ENCODE results near the gene COX8A. TPM values are rescaled to one million over a fixed set of nuclear protein-coding genes. Genes with fewer than 3 reads are reported as not detected.

COX8A gene
- total RNA-seq, 2 donors from 2014 or later: 258 to 298 TPM

DNA sequence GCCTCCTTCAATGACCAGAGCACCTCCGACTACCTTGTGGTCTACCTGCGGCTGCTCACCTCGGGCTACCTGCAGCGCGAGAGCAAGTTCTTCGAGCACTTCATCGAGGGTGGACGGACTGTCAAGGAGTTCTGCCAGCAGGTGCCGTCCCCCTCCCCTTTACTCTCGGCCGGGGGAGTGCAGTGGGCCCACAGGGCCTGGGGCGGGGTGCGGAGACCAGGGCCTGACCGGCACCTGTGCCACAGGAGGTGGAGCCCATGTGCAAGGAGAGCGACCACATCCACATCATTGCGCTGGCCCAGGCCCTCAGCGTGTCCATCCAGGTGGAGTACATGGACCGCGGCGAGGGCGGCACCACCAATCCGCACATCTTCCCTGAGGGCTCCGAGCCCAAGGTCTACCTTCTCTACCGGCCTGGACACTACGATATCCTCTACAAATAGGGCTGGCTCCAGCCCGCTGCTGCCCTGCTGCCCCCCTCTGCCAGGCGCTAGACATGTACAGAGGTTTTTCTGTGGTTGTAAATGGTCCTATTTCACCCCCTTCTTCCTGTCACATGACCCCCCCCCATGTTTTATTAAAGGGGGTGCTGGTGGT lies 22.8 kb downstream of the COX8A start:
- WGBS, 2 experiments (ENCODE audit: insufficient coverage in 1 of 2, insufficient read length in 1 of 2): 93 to 97% methylated on average over 25 to 27 of the region's 27 CpGs
- Mint-ChIP-seq H3K27ac (no peak overlapping the region), H3K36me3 (ENCODE audit: low read depth) (peaks cover 42% of the 10 kb centered on the region), H3K27me3 (ENCODE audit: insufficient read depth) (peaks cover 16% of the 10 kb centered on the region), H3K4me3 (no peak overlapping the region), H3K4me1 (peaks cover 4% of the 10 kb centered on the region), H3K9me3 (no peaks in the 10 kb centered on the region)
- H3K9ac ChIP-seq (ENCODE audit: extremely low read depth, low read length, poor library complexity, severe bottlenecking): no peak overlapping the region
- TF ChIP-seq, protein P1, sequence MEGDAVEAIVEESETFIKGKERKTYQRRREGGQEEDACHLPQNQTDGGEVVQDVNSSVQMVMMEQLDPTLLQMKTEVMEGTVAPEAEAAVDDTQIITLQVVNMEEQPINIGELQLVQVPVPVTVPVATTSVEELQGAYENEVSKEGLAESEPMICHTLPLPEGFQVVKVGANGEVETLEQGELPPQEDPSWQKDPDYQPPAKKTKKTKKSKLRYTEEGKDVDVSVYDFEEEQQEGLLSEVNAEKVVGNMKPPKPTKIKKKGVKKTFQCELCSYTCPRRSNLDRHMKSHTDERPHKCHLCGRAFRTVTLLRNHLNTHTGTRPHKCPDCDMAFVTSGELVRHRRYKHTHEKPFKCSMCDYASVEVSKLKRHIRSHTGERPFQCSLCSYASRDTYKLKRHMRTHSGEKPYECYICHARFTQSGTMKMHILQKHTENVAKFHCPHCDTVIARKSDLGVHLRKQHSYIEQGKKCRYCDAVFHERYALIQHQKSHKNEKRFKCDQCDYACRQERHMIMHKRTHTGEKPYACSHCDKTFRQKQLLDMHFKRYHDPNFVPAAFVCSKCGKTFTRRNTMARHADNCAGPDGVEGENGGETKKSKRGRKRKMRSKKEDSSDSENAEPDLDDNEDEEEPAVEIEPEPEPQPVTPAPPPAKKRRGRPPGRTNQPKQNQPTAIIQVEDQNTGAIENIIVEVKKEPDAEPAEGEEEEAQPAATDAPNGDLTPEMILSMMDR (conservative IDR thresholded peaks at IDR 0.05): no peak
- no peak overlapping the region for H3K27ac ChIP-seq (ENCODE audit: low read depth, low read length)
- no peaks in the 10 kb centered on the region for H3K9me3 ChIP-seq (ENCODE audit: control insufficient read depth, low read length)
- no peak for DNase-seq
- peaks cover 36% of the 10 kb centered on the region for H3K36me3 ChIP-seq (ENCODE audit: control insufficient read depth, insufficient read depth, low read length)
- no peaks in the 10 kb centered on the region for H3K4me1 ChIP-seq (ENCODE audit: control insufficient read depth, insufficient read depth, low read length)
- H3K27me3 ChIP-seq (ENCODE audit: control insufficient read depth, insufficient read depth, low read length, poor library complexity, severe bottlenecking): peaks cover 13% of the 10 kb centered on the region
- no peak overlapping the region for H3K4me3 ChIP-seq (ENCODE audit: low read length)

DNA sequence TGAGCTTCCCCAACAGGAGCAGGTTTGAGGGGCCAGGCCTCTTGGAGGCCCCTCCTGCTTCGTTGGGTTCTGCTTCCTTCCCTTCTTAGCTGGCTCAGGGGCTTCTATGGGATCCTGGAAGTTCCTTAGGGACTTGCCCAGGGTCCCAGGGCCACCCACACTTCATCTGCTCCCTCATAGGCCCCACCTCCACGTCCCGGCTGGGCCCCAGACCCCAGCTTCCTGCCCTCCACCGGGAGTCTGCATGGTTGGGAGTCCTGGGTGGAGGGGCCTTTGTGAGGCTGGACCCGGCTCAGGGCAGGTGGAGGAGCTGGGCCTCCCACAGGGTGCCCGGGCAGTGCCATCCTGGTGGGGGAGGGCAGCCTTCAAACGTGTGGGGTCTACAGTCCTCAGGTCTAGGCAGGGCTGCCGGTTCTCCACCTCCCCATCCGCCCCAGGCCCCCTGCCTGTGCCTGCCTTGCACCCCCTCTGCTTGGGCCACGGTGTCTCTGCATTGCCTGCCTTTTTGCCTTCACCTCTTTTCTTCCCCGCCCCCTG lies 23.4 kb downstream of the COX8A start:
- DNase-seq: no peak
- Mint-ChIP-seq H3K27ac (no peak overlapping the region), H3K27me3 (ENCODE audit: insufficient read depth) (peaks cover 22% of the 10 kb centered on the region), H3K36me3 (ENCODE audit: low read depth) (peaks cover 41% of the 10 kb centered on the region), H3K4me1 (peaks cover 4% of the 10 kb centered on the region), H3K4me3 (no peak overlapping the region), H3K9me3 (no peaks in the 10 kb centered on the region)
- peaks cover 13% of the 10 kb centered on the region for H3K27me3 ChIP-seq (ENCODE audit: control insufficient read depth, insufficient read depth, low read length, poor library complexity, severe bottlenecking)
- H3K36me3 ChIP-seq (ENCODE audit: control insufficient read depth, insufficient read depth, low read length): peaks cover 34% of the 10 kb centered on the region
- no peaks in the 10 kb centered on the region for H3K4me1 ChIP-seq (ENCODE audit: control insufficient read depth, insufficient read depth, low read length)
- WGBS, 2 experiments (ENCODE audit: insufficient coverage in 1 of 2, insufficient read length in 1 of 2): 77 to 87% methylated on average over 4 to 11 of the region's 11 CpGs
- H3K27ac ChIP-seq (ENCODE audit: low read depth, low read length): no peak overlapping the region
- H3K4me3 ChIP-seq (ENCODE audit: low read length): no peak overlapping the region
- TF ChIP-seq, protein P1 (conservative IDR thresholded peaks at IDR 0.05): no peak
- H3K9me3 ChIP-seq (ENCODE audit: control insufficient read depth, low read length): no peaks in the 10 kb centered on the region
- no peak overlapping the region for H3K9ac ChIP-seq (ENCODE audit: extremely low read depth, low read length, poor library complexity, severe bottlenecking)

DNA sequence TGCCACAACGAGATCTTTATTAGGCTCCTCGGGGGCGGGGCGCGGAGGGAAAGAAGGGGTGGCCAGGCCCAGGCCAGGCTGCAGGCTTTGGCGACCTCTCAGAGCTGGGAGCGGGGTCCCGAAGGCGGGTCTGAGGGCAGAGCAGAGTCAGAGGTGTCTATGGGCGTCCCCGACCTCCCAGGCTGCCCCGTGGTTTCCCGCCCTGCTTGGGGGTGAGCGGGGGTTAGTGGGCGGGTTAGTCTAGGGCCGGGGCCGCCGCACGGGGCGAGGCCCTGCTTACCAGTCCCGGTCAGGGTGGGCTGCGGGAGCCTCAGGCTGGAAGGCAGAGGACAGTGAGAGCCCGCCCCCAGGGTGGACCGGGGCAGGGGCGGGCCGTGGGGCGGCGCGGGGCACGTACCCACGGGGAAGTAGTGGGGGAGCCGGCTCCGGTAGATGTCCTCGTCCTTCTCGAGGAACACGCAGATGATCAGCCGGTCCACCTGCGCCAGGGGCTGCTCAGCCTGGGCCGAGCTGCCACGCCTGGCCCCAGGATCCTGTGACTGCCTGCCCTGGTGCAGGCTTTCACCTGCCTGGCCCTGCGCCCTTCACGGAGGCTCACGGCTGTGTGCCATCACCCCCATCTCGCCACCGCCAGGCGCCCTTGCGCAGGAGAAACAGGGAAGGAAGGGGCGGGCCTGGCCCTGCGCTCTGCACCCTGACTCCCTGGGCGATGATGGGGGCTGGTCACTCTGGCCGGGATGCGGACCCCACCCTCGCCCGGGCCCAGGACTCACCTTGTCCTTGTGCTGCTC lies 24.3 kb downstream of the COX8A start:
- no peak overlapping the region for H3K27ac ChIP-seq (ENCODE audit: low read depth, low read length)
- TF ChIP-seq, protein P1 (conservative IDR thresholded peaks at IDR 0.05): peak; percentile 33
- no peak overlapping the region for H3K9ac ChIP-seq (ENCODE audit: extremely low read depth, low read length, poor library complexity, severe bottlenecking)
- H3K9me3 ChIP-seq (ENCODE audit: control insufficient read depth, low read length): no peaks in the 10 kb centered on the region
- H3K27me3 ChIP-seq (ENCODE audit: control insufficient read depth, insufficient read depth, low read length, poor library complexity, severe bottlenecking): peaks cover 13% of the 10 kb centered on the region
- peaks cover 31% of the 10 kb centered on the region for H3K27me3 Mint-ChIP-seq (ENCODE audit: insufficient read depth)
- H3K36me3 ChIP-seq (ENCODE audit: control insufficient read depth, insufficient read depth, low read length): peaks cover 30% of the 10 kb centered on the region
- H3K9me3 Mint-ChIP-seq: no peaks in the 10 kb centered on the region
- H3K36me3 Mint-ChIP-seq (ENCODE audit: low read depth): peaks cover 35% of the 10 kb centered on the region
- H3K4me3 Mint-ChIP-seq: peak overlapping the region; percentile 40
- no peaks in the 10 kb centered on the region for H3K4me1 ChIP-seq (ENCODE audit: control insufficient read depth, insufficient read depth, low read length)
- DNase-seq: peak; percentile 89
- WGBS, 2 experiments (ENCODE audit: insufficient coverage in 1 of 2, insufficient read length in 1 of 2): 49 to 61% methylated on average over 17 to 54 of the region's 54 CpGs
- H3K4me1 Mint-ChIP-seq: peaks cover 4% of the 10 kb centered on the region
- H3K27ac Mint-ChIP-seq: no peak overlapping the region
- H3K4me3 ChIP-seq (ENCODE audit: low read length): no peak overlapping the region

Data from endodermal cell (in vitro differentiated cells).